RWPE1 (cell line): Measurements from ENCODE around the gene CDKN2B.

Experiments
- CTCF ChIA-PET: fragments of 350-600 bp; sonication (Branson Sonifier 250); formaldehyde crosslinking; extraction: SDS; loops from one replicate; lab custom pipeline; 2021; lab: Yijun Ruan, JAX
- POLR2A ChIA-PET: fragments of 400-600 bp; formaldehyde crosslinking; extraction: SDS; loops from one replicate; lab custom pipeline; 2020; ENCODE audit warnings: antibody characterized with exemption; ENCODE audit not compliant: low non-redundant PET; lab: Yijun Ruan, JAX
- DNase-seq: peaks from one replicate; pipeline ENCODE4 v3.0.0; 2012; ENCODE audit warnings: low spot score
- H3K27ac ChIP-seq: fragments of 450-650 bp; 2 replicates; pipeline ENCODE4 v1.5.1; 2017
- CTCF ChIP-seq: fragments of 450-650 bp; conservative IDR thresholded peaks from 2 replicates; pipeline ENCODE4 v1.5.1; 2017; ENCODE audit warnings: low read depth, mild to moderate bottlenecking

CDKN2B gene

GRCh38 chr9:22045423-22045822, 36.3 kb upstream of the CDKN2B start:
- ChIA-PET POLR2A (no interaction called here), CTCF (interaction anchor here (0.8 kb wide), 1 partner anchor 19 kb away, joined by 3 read pairs; no protein-coding TSS in a partner anchor)
- no peak for TF ChIP-seq CTCF
- H3K27ac ChIP-seq: no peak overlapping the region
- no peak for DNase-seq

- TF ChIP-seq CTCF: no peak
- no peak overlapping the region for H3K27ac ChIP-seq
- ChIA-PET POLR2A (no interaction called here), CTCF (interaction anchor here (0.6 to 0.8 kb wide), 2 partner anchors 18 to 511 kb away, joined by 3 read pairs; no protein-coding TSS in a partner anchor)
- peak; percentile 69 for DNase-seq
These were observed 35.5 kb upstream of the CDKN2B start for GRCh38 chr9:22044583-22044982.

- H3K27ac ChIP-seq: no peak overlapping the region
- ChIA-PET CTCF (no interaction called here), POLR2A (no interaction called here)
- TF ChIP-seq CTCF: no peak
- DNase-seq: no peak
These were observed 34.8 kb upstream of the CDKN2B start for GRCh38 chr9:22043928-22044327.

- CTCF ChIA-PET: interaction anchor here (0.6 to 2.5 kb wide), 4 partner anchors 33 to 202 kb away, joined by 3 to 11 read pairs (median 3); partner anchors contain the start of gene CDKN2B
- no peak for TF ChIP-seq CTCF
- no peak overlapping the region for H3K27ac ChIP-seq
- POLR2A ChIA-PET: no interaction called here
- peak; percentile 76 for DNase-seq
These were observed 32.7 kb upstream of the CDKN2B start for GRCh38 chr9:22041775-22042174.

- ChIA-PET CTCF (interaction anchor here (1.0 to 2.5 kb wide), 3 partner anchors 33 to 203 kb away, joined by 3 to 11 read pairs (median 3); partner anchors contain the start of gene CDKN2B), POLR2A (no interaction called here)
- H3K27ac ChIP-seq: no peak overlapping the region
- no peak for TF ChIP-seq CTCF
- no peak for DNase-seq
These were observed 32.2 kb upstream of the CDKN2B start for GRCh38 chr9:22041344-22041743.

GRCh38 chr9:22040760-22041159, 31.7 kb upstream of the CDKN2B start:
- ChIA-PET CTCF (interaction anchor here (0.6 to 2.5 kb wide), 2 partner anchors 32 to 108 kb away, joined by 5 to 11 read pairs; partner anchors contain the start of gene CDKN2B), POLR2A (no interaction called here)
- DNase-seq: no peak
- TF ChIP-seq CTCF: no peak
- H3K27ac ChIP-seq: no peak overlapping the region
